Neural progenitor cell (in vitro differentiated cells): ENCODE data around the gene SEMA3E. TPM values are rescaled to one million over a fixed set of nuclear protein-coding genes. Genes with fewer than 3 reads are reported as not detected.

Source experiments
- DNase-seq: peaks from one replicate; pipeline ENCODE4 v3.0.0-alpha.2; 2016; ENCODE audit warnings: low spot score
- H2AFZ ChIP-seq: fragments of 200-600 bp; sonication (generic); replicated peaks from 2 replicates; pipeline ENCODE4 v1.6.1; 2016; ENCODE audit warnings: antibody characterized with exemption
- H3F3A ChIP-seq: fragments of 200-600 bp; sonication (generic); 2 replicates; pipeline ENCODE4 v1.6.1; 2016; ENCODE audit warnings: antibody characterized with exemption, low read depth
- H3K27ac ChIP-seq: fragments of 200-600 bp; sonication (generic); 2 replicates; pipeline ENCODE4 v1.5.1; 2016; ENCODE audit warnings: mild to moderate bottlenecking
- H3K27me3 ChIP-seq: fragments of 200-600 bp; sonication (generic); 2 replicates; pipeline ENCODE4 v1.6.1; 2016; ENCODE audit warnings: mild to moderate bottlenecking, moderate library complexity
- H3K36me3 ChIP-seq: fragments of 200-600 bp; sonication (generic); 2 replicates; pipeline ENCODE4 v1.5.1; 2016
- H3K4me1 ChIP-seq: fragments of 200-600 bp; sonication (generic); 2 replicates; pipeline ENCODE4 v1.6.1; 2016; ENCODE audit warnings: mixed run types
- H3K4me2 ChIP-seq: fragments of 200-600 bp; sonication (generic); 2 replicates; pipeline ENCODE4 v1.6.1; 2016
- H3K4me3 ChIP-seq: fragments of 200-600 bp; sonication (generic); 2 replicates; pipeline ENCODE4 v1.5.1; 2016
- H3K79me2 ChIP-seq: fragments of 200-600 bp; sonication (generic); 2 replicates; pipeline ENCODE4 v1.6.1; 2016; ENCODE audit warnings: low read depth
- H3K9ac ChIP-seq: fragments of 200-600 bp; sonication (generic); 2 replicates; pipeline ENCODE4 v1.6.1; 2016
- H3K9me3 ChIP-seq: fragments of 200-600 bp; sonication (generic); 2 replicates; pipeline ENCODE4 v1.5.1; 2016; ENCODE audit warnings: low read depth
- H4K20me1 ChIP-seq: fragments of 200-600 bp; sonication (generic); 2 replicates; pipeline ENCODE4 v1.6.1; 2016; ENCODE audit warnings: low read depth
- H3K27ac Mint-ChIP-seq: 3 replicates; pipeline ENCODE4 v1.8.0; 2021; ENCODE audit warnings: mixed read lengths
- H3K27me3 Mint-ChIP-seq: 2 replicates; pipeline ENCODE4 v1.8.0; 2022; ENCODE audit warnings: low read depth, mild to moderate bottlenecking, inconsistent platforms, moderate library complexity, mixed read lengths; ENCODE audit not compliant: insufficient read depth
- H3K36me3 Mint-ChIP-seq: 3 replicates; pipeline ENCODE4 v1.8.0; 2021; ENCODE audit warnings: mixed read lengths
- H3K4me1 Mint-ChIP-seq: 3 replicates; pipeline ENCODE4 v1.8.0; 2021; ENCODE audit warnings: mixed read lengths
- H3K4me3 Mint-ChIP-seq: 3 replicates; pipeline ENCODE4 v1.8.0; 2021; ENCODE audit warnings: mild to moderate bottlenecking, moderate library complexity, mixed read lengths
- H3K9me3 Mint-ChIP-seq: 3 replicates; pipeline ENCODE4 v1.8.0; 2020; ENCODE audit warnings: mixed read lengths
- EZH2 ChIP-seq: fragments of 200-600 bp; sonication (generic); IDR thresholded peaks from 2 replicates; pipeline ENCODE4 v1.6.1; 2017; ENCODE audit warnings: antibody characterized with exemption, mild to moderate bottlenecking, moderate library complexity
- EZH2phosphoT487 ChIP-seq: fragments of 200-600 bp; sonication (generic); IDR thresholded peaks from 2 replicates; pipeline ENCODE4 v1.6.1; 2017; ENCODE audit warnings: antibody characterized with exemption
- total RNA-seq: library from RNA; depleted of rRNA; stranded (reverse); fragments of >200 nt; gene quantifications from 2 replicates; pipeline ENCODE4 v1.2.3, GENCODE V29; 2015; ENCODE audit warnings: low replicate concordance
- TF ChIP-seq, protein P1 (sequence below): fragments of 200-600 bp; sonication (generic); IDR thresholded peaks from 2 replicates; pipeline ENCODE4 v1.5.1; 2017; ENCODE audit warnings: antibody characterized with exemption, mild to moderate bottlenecking

SEMA3E gene
- total RNA-seq, 1 donor from 2014 or later: 5.5 TPM

DNA sequence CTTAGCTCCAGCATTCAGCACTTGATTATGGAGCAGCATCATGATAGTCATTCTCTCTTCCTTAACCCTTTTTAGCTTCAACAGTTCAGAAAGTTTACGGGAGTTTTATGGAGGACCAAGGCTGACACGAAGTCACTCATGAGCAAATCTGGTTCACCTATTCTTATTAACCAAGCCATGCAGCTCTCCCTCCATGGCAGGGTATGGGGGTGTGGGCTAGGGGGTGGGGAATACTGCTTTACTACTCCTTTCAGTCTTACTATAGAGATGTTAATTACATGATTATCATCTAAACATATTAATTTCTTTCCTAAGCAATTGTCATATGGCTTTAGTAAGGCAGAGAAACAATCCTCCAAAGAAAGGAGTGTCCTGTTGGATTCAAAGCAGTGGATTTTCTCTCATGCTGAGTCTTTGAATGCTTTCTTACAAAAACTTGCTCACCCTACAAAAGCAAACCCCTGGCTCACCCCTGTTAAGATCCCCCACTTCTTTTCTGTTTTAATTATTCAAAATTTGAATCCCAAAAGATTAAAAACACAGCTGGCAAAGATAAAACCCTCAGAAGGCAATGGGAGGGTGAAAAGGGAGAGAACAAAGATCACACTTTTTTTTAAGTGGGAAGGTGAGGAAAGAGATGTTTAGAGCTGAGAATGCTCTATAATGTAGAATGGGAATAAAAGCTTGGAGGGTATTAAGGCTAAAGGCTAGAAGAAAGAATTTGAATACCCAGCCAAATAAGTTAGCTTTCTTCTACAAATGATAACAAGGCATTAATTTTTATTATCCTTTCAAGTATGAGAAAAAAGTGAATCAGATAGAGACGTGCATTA is 46.4 kb upstream of the SEMA3E start:
- peak overlapping the region; percentile 69 for H3K4me2 ChIP-seq
- H3K4me3 Mint-ChIP-seq: no peak overlapping the region
- H3K4me1 ChIP-seq: peaks cover 63% of the 10 kb centered on the region

DNA sequence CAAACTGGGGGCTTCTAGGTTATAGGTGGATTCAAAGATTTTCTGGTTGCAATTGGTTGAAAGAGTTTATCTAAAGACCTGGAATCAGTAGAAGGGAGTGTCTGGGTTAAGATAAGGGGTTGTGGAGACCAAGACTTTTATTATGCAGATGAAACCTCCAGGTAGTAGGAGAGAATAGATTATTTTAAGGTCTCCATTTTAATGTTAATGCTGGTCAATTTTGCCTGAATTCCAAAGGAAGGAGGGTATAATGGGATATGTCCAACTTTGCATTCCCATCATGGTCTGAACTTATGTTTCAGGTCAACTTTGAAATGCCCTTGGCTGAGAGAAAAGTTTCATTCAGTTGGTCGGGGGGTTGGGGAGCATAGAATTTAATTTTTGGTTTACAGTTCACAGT is 44.3 kb upstream of the SEMA3E start:
- Histone ChIP-seq H3K4me3 (no peak overlapping the region), H3K4me2 (no peak overlapping the region)

More for the DNA sequence above, 46.4 kb upstream of the SEMA3E start:
- Mint-ChIP-seq H3K9me3 (peaks cover 2% of the 10 kb centered on the region), H3K27me3 (peaks cover 4% of the 10 kb centered on the region), H3K4me1 (peaks cover 38% of the 10 kb centered on the region), H3K27ac (peak overlapping the region; percentile 22), H3K36me3 (peaks cover 2% of the 10 kb centered on the region)
- Histone ChIP-seq H3K9me3 (no peaks in the 10 kb centered on the region), H4K20me1 (no peaks in the 10 kb centered on the region), H3K9ac (no peak overlapping the region), H3K79me2 (no peaks in the 10 kb centered on the region), H3K36me3 (no peaks in the 10 kb centered on the region), H3K4me3 (no peak overlapping the region), H3K27me3 (no peaks in the 10 kb centered on the region), H3F3A (peaks cover 56% of the 10 kb centered on the region), H2AFZ (no peak overlapping the region), H3K27ac (peak overlapping the region; percentile 89)
- TF ChIP-seq EZH2phosphoT487 (no peak), EZH2 (no peak)
- TF ChIP-seq, protein P1, sequence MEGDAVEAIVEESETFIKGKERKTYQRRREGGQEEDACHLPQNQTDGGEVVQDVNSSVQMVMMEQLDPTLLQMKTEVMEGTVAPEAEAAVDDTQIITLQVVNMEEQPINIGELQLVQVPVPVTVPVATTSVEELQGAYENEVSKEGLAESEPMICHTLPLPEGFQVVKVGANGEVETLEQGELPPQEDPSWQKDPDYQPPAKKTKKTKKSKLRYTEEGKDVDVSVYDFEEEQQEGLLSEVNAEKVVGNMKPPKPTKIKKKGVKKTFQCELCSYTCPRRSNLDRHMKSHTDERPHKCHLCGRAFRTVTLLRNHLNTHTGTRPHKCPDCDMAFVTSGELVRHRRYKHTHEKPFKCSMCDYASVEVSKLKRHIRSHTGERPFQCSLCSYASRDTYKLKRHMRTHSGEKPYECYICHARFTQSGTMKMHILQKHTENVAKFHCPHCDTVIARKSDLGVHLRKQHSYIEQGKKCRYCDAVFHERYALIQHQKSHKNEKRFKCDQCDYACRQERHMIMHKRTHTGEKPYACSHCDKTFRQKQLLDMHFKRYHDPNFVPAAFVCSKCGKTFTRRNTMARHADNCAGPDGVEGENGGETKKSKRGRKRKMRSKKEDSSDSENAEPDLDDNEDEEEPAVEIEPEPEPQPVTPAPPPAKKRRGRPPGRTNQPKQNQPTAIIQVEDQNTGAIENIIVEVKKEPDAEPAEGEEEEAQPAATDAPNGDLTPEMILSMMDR: no peak
- DNase-seq: peak; percentile 57

DNA sequence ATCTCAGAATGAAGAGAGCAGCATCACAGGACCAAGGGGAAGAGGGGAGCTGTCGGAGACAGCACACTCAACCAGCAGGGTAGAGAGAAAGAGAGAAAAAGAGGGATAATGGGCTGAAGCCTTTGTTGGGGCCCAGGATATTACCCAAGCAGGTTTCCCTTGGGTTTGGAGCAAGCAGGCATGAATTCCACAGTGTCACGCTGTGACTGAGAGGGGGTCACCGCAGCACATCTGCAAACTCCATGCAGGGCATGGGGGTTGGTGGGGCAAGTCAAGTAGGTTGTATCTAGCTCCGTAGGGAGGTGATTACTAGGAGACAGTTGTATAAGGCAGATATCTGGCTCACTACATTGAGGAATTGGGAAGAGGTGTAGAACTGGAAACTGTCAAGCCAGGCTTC is 42.2 kb upstream of the SEMA3E start:
- no peaks in the 10 kb centered on the region for H3K36me3 ChIP-seq
- Mint-ChIP-seq H3K9me3 (peaks cover 2% of the 10 kb centered on the region), H3K4me1 (peaks cover 28% of the 10 kb centered on the region), H3K27me3 (peaks cover 4% of the 10 kb centered on the region), H3K4me3 (no peak overlapping the region), H3K36me3 (peaks cover 2% of the 10 kb centered on the region), H3K27ac (no peak overlapping the region)
- H3K27me3 ChIP-seq: no peaks in the 10 kb centered on the region
- H3K4me2 ChIP-seq: peak overlapping the region; percentile 59
- H2AFZ ChIP-seq: peak overlapping the region; percentile 95
- no peaks in the 10 kb centered on the region for H3K79me2 ChIP-seq
- H3F3A ChIP-seq: peaks cover 56% of the 10 kb centered on the region
- H4K20me1 ChIP-seq: no peaks in the 10 kb centered on the region
- DNase-seq: peak; percentile 17
- peak overlapping the region; percentile 34 for H3K27ac ChIP-seq
- TF ChIP-seq EZH2phosphoT487 (no peak), EZH2 (no peak)
- TF ChIP-seq, protein P1: no peak
- peaks cover 52% of the 10 kb centered on the region for H3K4me1 ChIP-seq
- no peak overlapping the region for H3K4me3 ChIP-seq
- no peaks in the 10 kb centered on the region for H3K9me3 ChIP-seq
- H3K9ac ChIP-seq: no peak overlapping the region

More for the DNA sequence above, 44.3 kb upstream of the SEMA3E start:
- no peak for DNase-seq
- H3K27ac ChIP-seq: no peak overlapping the region
- H3K4me1 ChIP-seq: peaks cover 70% of the 10 kb centered on the region
- no peak overlapping the region for H2AFZ ChIP-seq
- TF ChIP-seq, protein P1: no peak
- TF ChIP-seq EZH2phosphoT487: no peak
- no peak for TF ChIP-seq EZH2
- H3K79me2 ChIP-seq: no peaks in the 10 kb centered on the region
- H3K36me3 Mint-ChIP-seq: peaks cover 2% of the 10 kb centered on the region
- H3K27me3 Mint-ChIP-seq: peaks cover 4% of the 10 kb centered on the region
- H3K9me3 Mint-ChIP-seq: peaks cover 2% of the 10 kb centered on the region
- H3K9me3 ChIP-seq: no peaks in the 10 kb centered on the region
- no peaks in the 10 kb centered on the region for H4K20me1 ChIP-seq
- H3K36me3 ChIP-seq: no peaks in the 10 kb centered on the region
- no peaks in the 10 kb centered on the region for H3K27me3 ChIP-seq
- H3K4me3 Mint-ChIP-seq: no peak overlapping the region
- H3K9ac ChIP-seq: no peak overlapping the region
- no peak overlapping the region for H3K27ac Mint-ChIP-seq
- peaks cover 39% of the 10 kb centered on the region for H3K4me1 Mint-ChIP-seq
- H3F3A ChIP-seq: peaks cover 61% of the 10 kb centered on the region
